K562 (cell line): Measurements from ENCODE around the gene TBXAS1. TPM values are rescaled to one million over a fixed set of nuclear protein-coding genes. Genes with fewer than 3 reads are reported as not detected.
A peak's percentile ranks its signal among the peaks of the same experiment; 100 is the strongest.

Source experiments
- ATAC-seq: fragments of 200-7000 bp; cut with Tn5 transposase; 3 replicates; pipeline ENCODE4 v1.9.1; 2020; ENCODE audit warnings: moderate library complexity
- BruUV-seq: library from RNA; stranded (reverse); fragments of 400-500 nt; replicated peaks from 2 replicates; lab custom pipeline; 2021; lab: Mats Ljungman, UMichigan
- CTCF ChIA-PET: fragments of 300-600 bp; formaldehyde crosslinking; extraction: SDS; loops from one replicate; lab custom pipeline; 2021; ENCODE audit warnings: low intra/inter-chr PET ratio; lab: Yijun Ruan, JAX
- POLR2A ChIA-PET: fragments of 300-600, 350-650 bp; sonication (Branson Sonifier 250); formaldehyde crosslinking; extraction: SDS; loops from one replicate; lab custom pipeline; 2021; ENCODE audit warnings: antibody characterized with exemption, inconsistent platforms; lab: Yijun Ruan, JAX
- DNase-seq, 4 experiments: peaks; one replicate each; pipeline versions ENCODE4 v3.0.0 to v3.0.0-alpha.2; 2011 to 2018; ENCODE audit warnings: low spot score in 3 of 4, mixed read lengths in 3 of 4; ENCODE audit errors: extremely low read depth in 1 of 4
- FAIRE-seq: peaks from 2 replicates; lab custom pipeline; 2011; peaks lifted over from hg19 to GRCh38; lab: Jason Lieb, UNC
- H2AFZ ChIP-seq: 2 replicates; pipeline ENCODE4 v1.6.0; 2011; ENCODE audit warnings: low read depth, low read length, control low read depth, inconsistent platforms
- H3K27ac ChIP-seq: fragments of 200-600 bp; 3 replicates; pipeline ENCODE4 v1.8.0; 2011; ENCODE audit warnings: low read depth, mild to moderate bottlenecking, control low read depth, inconsistent platforms, low read length, moderate library complexity, mixed read lengths; ENCODE audit errors: extremely low read depth
- H3K27me3 ChIP-seq, 2 experiments: fragments of 300-600 bp in 1 of 2; 2 replicates in 1 of 2; 3 replicates in 1 of 2; pipeline versions ENCODE4 v1.6.0 to v1.8.0; 2011; ENCODE audit warnings: inconsistent platforms in 2 of 2, low read length in 2 of 2, mild to moderate bottlenecking in 1 of 2, mixed read lengths in 1 of 2, moderate library complexity in 1 of 2; ENCODE audit not compliant: control insufficient read depth in 2 of 2, insufficient read depth in 2 of 2
- H3K36me3 ChIP-seq: fragments of 300-600 bp; 3 replicates; pipeline ENCODE4 v1.8.0; 2011; ENCODE audit warnings: mild to moderate bottlenecking, low read length, inconsistent platforms; ENCODE audit not compliant: control insufficient read depth, insufficient read depth
- H3K4me1 ChIP-seq, 2 experiments: fragments of 200-600 bp in 1 of 2; replicated peaks in 1 of 2; 2 replicates in 1 of 2; 3 replicates in 1 of 2; pipeline versions ENCODE4 v1.5.1 to v1.8.0; 2011; ENCODE audit warnings: inconsistent platforms in 2 of 2, low read length in 2 of 2, mild to moderate bottlenecking in 1 of 2, mixed read lengths in 1 of 2, moderate library complexity in 1 of 2; ENCODE audit not compliant: control insufficient read depth in 2 of 2, insufficient read depth in 2 of 2
- H3K4me2 ChIP-seq: 2 replicates; pipeline ENCODE4 v1.6.1; 2011; ENCODE audit warnings: low read length, control low read depth, inconsistent platforms, mixed read lengths; ENCODE audit not compliant: insufficient read depth
- H3K4me3 ChIP-seq: fragments of 200-600 bp; sonication (generic), shearing (Covaris generic); 2 replicates; pipeline ENCODE4 v1.5.1; 2016; ENCODE audit warnings: control low read depth, inconsistent platforms
- H3K79me2 ChIP-seq: fragments of 200-600 bp; 3 replicates; pipeline ENCODE4 v1.8.0; 2011; ENCODE audit warnings: low read length, inconsistent platforms; ENCODE audit not compliant: control insufficient read depth, insufficient read depth
- H3K9ac ChIP-seq, 2 experiments: 2 replicates each; pipeline versions ENCODE4 v1.6.0 to v1.6.1; 2011; ENCODE audit warnings: low read depth in 2 of 2, low read length in 2 of 2, control low read depth in 1 of 2, inconsistent platforms in 1 of 2, mild to moderate bottlenecking in 1 of 2, mixed read lengths in 1 of 2; ENCODE audit not compliant: insufficient read depth in 1 of 2
- H3K9me1 ChIP-seq: one replicate; pipeline ENCODE4 v1.6.0; 2011; ENCODE audit warnings: inconsistent platforms, mild to moderate bottlenecking, low read length, moderate library complexity; ENCODE audit not compliant: control insufficient read depth, insufficient read depth
- H3K9me3 ChIP-seq: replicated peaks from 2 replicates; pipeline ENCODE4 v1.5.1; 2011; ENCODE audit warnings: low read depth, low read length, inconsistent platforms; ENCODE audit not compliant: control insufficient read depth, insufficient read depth
- H4K20me1 ChIP-seq: replicated peaks from 2 replicates; pipeline ENCODE4 v1.6.1; 2011; ENCODE audit warnings: low read length, inconsistent platforms, mixed read lengths; ENCODE audit not compliant: control insufficient read depth, insufficient read depth
- TEAD1 ChIP-seq, 2 experiments: fragments of 450-650 bp in 1 of 2; sonication (generic) in 1 of 2; formaldehyde crosslinking; IDR thresholded peaks; 2 replicates each; pipeline versions ENCODE4 v1.4.0 to v1.8.0; 2020 to 2022; ENCODE audit warnings: mild to moderate bottlenecking in 2 of 2, missing genetic modification reagents in 1 of 2
- ZNF511 ChIP-seq: sonication (generic); formaldehyde crosslinking; IDR thresholded peaks from 2 replicates; pipeline ENCODE4 v1.8.0; 2022; ENCODE audit warnings: mild to moderate bottlenecking, missing genetic modification reagents
- WGBS: fragments of 100-300 bp; shearing (Covaris generic); methylation state at CpG from one replicate; pipeline ENCODE4 v1.1.6; 2016; ENCODE audit warnings: low coverage, mixed read lengths; ENCODE audit not compliant: insufficient coverage; ENCODE audit errors: missing lambda C conversion rate; 5-methylcytosine and 5-hydroxymethylcytosine counted together
- in situ Hi-C: fragments of 300-500 bp; cut with MboI; formaldehyde crosslinking; loops from 4 replicates; pipeline ENCODE4 v1.15.0; 2018; ENCODE audit warnings: inconsistent platforms, mixed read lengths
- intact Hi-C: fragments of 100-400 bp; cut with micrococcal nuclease; formaldehyde crosslinking; loops from 2 replicates; pipeline ENCODE4 v1.14.2; 2022
- polyA plus RNA-seq, 8 experiments: library from polyadenylated mRNA; depleted of rRNA in 4 of 8; stranded (reverse) in 5 of 8; unstranded in 3 of 8; fragments of >200 nt; fragmentation: Nextera tagmentation in 2 of 8; fragmentation: Illumina TruSeq in 1 of 8; extraction: Ambion mirVana in 2 of 8; extraction: Trizol in 1 of 8; gene quantifications; 2 replicates each; pipeline versions ENCODE4 v1.2.1 to v1.2.3, GENCODE V29; 2011 to 2014; ENCODE audit warnings: inconsistent platforms in 1 of 8, missing spikeins in 1 of 8
- total RNA-seq, 7 experiments: library from RNA; depleted of rRNA in 6 of 7; stranded (reverse); fragments of >200 nt in 6 of 7; fragmentation: Illumina TruSeq in 2 of 7; extraction: Trizol in 2 of 7; gene quantifications; 2 replicates each; pipeline versions ENCODE4 v1.2.1 to v1.2.3, GENCODE V29; 2011 to 2021; ENCODE audit warnings: low replicate concordance in 1 of 7

The TBXAS1 gene
- total and polyA plus RNA-seq, 9 of the 15 experiments (the other 6 are each of a cell fraction or from before 2014, with no cell fraction given) = 1.1 to 8.3 (median 1.9) TPM

GRCh38 chr7:139989366-139990141 is 160.5 kb downstream of the TBXAS1 start:
- Histone ChIP-seq H3K79me2 (no peaks in the 10 kb centered on the region), H4K20me1 (no peaks in the 10 kb centered on the region), H3K4me3 (no peak overlapping the region), H3K4me2 (no peak overlapping the region), H3K27ac (no peak overlapping the region), H2AFZ (peak overlapping the region; percentile 10; the same call in 1 of the 2 replicates), H3K27me3 (peaks cover 0 to 19% of the 10 kb centered on the region in 2 experiments; a peak in 3 of 5 replicates), H3K36me3 (no peaks in the 10 kb centered on the region), H3K9me3 (no peaks in the 10 kb centered on the region), H3K9me1 (no peaks in the 10 kb centered on the region), H3K9ac (peak overlapping the region in 1 of 2 experiments; percentile 53; a peak in 1 of 4 replicates), H3K4me1 (peaks cover 0 to 8% of the 10 kb centered on the region in 2 experiments; a peak in 3 of 5 replicates)
- 39% methylated on average over 12 of the region's 12 CpGs for WGBS
- in situ Hi-C loops (no loop called here), intact Hi-C loops (loop anchor here (5.0 kb wide), 1 partner anchor 212 kb away; the partner anchor contains the start of gene HIPK2)
- TF ChIP-seq ZNF511 (CRISPR knock-in tag) (0 out of 2 replicates have a peak, but pooled peaks have one; percentile 54), TEAD1 (CRISPR knock-in tag; IDR thresholded peaks at IDR 0.05) (no peak)
- BruUV-seq = no TSS peak
- DNase-seq = no peak
- ChIA-PET CTCF (no interaction called here), POLR2A (interaction anchor here (1.3 to 4.2 kb wide), 4 partner anchors 9 to 211 kb away, joined by 3 to 26 read pairs (median 6); no protein-coding TSS in a partner anchor)
- ATAC-seq = no peak
- no peak for FAIRE-seq
